ENCODE data around the gene MBD3L2B.
"Not testable (repeated sequence)": the region's sequence is repeated elsewhere in the genome, so short reads cannot be mapped to it uniquely, and the experiment has no call there.

DNA sequence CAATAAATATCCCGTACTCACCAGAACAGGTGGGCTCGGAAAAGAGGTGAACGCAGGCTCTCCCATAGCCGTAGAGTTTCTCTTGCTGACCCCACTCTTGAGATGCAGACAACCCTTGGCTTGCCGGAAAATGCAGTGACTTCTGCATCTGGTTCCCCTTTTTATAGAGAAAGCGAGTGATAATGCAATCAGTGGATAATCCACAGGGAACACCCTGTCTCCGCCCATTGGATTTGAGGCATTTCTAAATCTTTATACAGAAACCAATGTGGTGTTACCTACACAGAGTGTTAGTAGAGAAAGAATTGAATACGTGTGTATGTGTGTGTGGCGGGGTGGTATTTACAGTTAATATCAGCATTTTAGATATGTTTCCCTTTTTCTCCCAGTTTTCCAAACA, 18.8 kb upstream of the MBD3L2B start, which contains the start of gene MBD3L4:
- TF ChIP-seq, protein P1, sequence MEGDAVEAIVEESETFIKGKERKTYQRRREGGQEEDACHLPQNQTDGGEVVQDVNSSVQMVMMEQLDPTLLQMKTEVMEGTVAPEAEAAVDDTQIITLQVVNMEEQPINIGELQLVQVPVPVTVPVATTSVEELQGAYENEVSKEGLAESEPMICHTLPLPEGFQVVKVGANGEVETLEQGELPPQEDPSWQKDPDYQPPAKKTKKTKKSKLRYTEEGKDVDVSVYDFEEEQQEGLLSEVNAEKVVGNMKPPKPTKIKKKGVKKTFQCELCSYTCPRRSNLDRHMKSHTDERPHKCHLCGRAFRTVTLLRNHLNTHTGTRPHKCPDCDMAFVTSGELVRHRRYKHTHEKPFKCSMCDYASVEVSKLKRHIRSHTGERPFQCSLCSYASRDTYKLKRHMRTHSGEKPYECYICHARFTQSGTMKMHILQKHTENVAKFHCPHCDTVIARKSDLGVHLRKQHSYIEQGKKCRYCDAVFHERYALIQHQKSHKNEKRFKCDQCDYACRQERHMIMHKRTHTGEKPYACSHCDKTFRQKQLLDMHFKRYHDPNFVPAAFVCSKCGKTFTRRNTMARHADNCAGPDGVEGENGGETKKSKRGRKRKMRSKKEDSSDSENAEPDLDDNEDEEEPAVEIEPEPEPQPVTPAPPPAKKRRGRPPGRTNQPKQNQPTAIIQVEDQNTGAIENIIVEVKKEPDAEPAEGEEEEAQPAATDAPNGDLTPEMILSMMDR (IDR thresholded peaks at IDR 0.05): not testable (repeated sequence)
- not testable (repeated sequence) for TF ChIP-seq EZH2 (IDR thresholded peaks at IDR 0.05; ENCODE audit: borderline replicate concordance, insufficient read depth, low read depth, low read length, poor library complexity, severe bottlenecking)

All from B cell (primary cell).